Measurements from ENCODE around the gene EZH1. TPM values are rescaled to one million over a fixed set of nuclear protein-coding genes. Genes with fewer than 3 reads are reported as not detected.

Gene EZH1
- total RNA-seq, 5 donors from 2014 or later (not counting 1 experiment from before 2014, with no cell fraction given) = 87.1 to 161 (median 146) TPM

- Histone ChIP-seq H3K9me3 (no peaks in the 10 kb centered on the region), H3K36me3 (ENCODE audit: control insufficient read depth in 2 of 2, extremely low read depth in 1 of 2, insufficient read depth in 1 of 2, low read length in 1 of 2) (no peaks in the 10 kb centered on the region), H3K4me3 (ENCODE audit: control insufficient read depth in 1 of 2, extremely low read depth in 1 of 2, low read length in 1 of 2) (no peak overlapping the region), H3K4me1 (ENCODE audit: control insufficient read depth in 1 of 2, extremely low read depth in 1 of 2, insufficient read depth in 2 of 2, low read length in 2 of 2) (no peaks in the 10 kb centered on the region), H3K27ac (ENCODE audit: low read length) (no peak overlapping the region), H3K27me3 (replicated peaks in 1 of 2; ENCODE audit: control insufficient read depth in 2 of 2, extremely low read depth in 1 of 2, insufficient read depth in 2 of 2, low read length in 1 of 2) (peaks cover 0 to 38% of the 10 kb centered on the region in 2 experiments)
- POLR2A ChIA-PET = interaction anchor here in 1 of 2 donors (0.6 kb wide), 1 partner anchor 16 kb away, joined by 3 read pairs; no protein-coding TSS in a partner anchor
- CTCF ChIA-PET = interaction anchor here in 1 of 2 donors (0.6 kb wide), 1 partner anchor 787 kb away, joined by 4 read pairs; no protein-coding TSS in a partner anchor
- 0% methylated on average over 2 of the region's 3 CpGs for WGBS (ENCODE audit: insufficient coverage)
- H3K27me3 Mint-ChIP-seq = peaks cover 19 to 32% of the 10 kb centered on the region in 2 donors
- ATAC-seq (replicated peaks in 1 of 4) (no peak), DNase-seq (no peak)
- no peaks in the 10 kb centered on the region for H3K9me3 Mint-ChIP-seq
- no peaks in the 10 kb centered on the region for H3K4me1 Mint-ChIP-seq
- no peak overlapping the region for H3K27ac Mint-ChIP-seq
- H3K36me3 Mint-ChIP-seq = no peaks in the 10 kb centered on the region
- H3K4me3 Mint-ChIP-seq = no peak overlapping the region
These were observed 6.0 kb upstream of the EZH1 start for GRCh38 chr17:42750739-42751344.

- H3K36me3 Mint-ChIP-seq = no peaks in the 10 kb centered on the region
- ChIA-PET POLR2A (no interaction called here), CTCF (interaction anchor here in 1 of 2 donors (1.1 kb wide), 1 partner anchor 14 kb away, joined by 3 read pairs; no protein-coding TSS in a partner anchor)
- DNase-seq (no peak), ATAC-seq (replicated peaks in 1 of 4) (no peak)
- 78% methylated on average over 6 of the region's 11 CpGs for WGBS (ENCODE audit: insufficient coverage)
- H3K27me3 Mint-ChIP-seq = peaks cover 10 to 19% of the 10 kb centered on the region in 2 donors
- Histone ChIP-seq H3K27ac (ENCODE audit: low read length) (no peak overlapping the region), H3K36me3 (ENCODE audit: control insufficient read depth in 2 of 2, extremely low read depth in 1 of 2, insufficient read depth in 1 of 2, low read length in 1 of 2) (no peaks in the 10 kb centered on the region), H3K4me1 (ENCODE audit: control insufficient read depth in 1 of 2, extremely low read depth in 1 of 2, insufficient read depth in 2 of 2, low read length in 2 of 2) (peaks cover 4 to 9% of the 10 kb centered on the region in 2 experiments), H3K4me3 (ENCODE audit: control insufficient read depth in 1 of 2, extremely low read depth in 1 of 2, low read length in 1 of 2) (no peak overlapping the region), H3K27me3 (replicated peaks in 1 of 2; ENCODE audit: control insufficient read depth in 2 of 2, extremely low read depth in 1 of 2, insufficient read depth in 2 of 2, low read length in 1 of 2) (peaks cover 0 to 30% of the 10 kb centered on the region in 2 experiments), H3K9me3 (no peaks in the 10 kb centered on the region)
- peaks cover 8 to 9% (median 8%) of the 10 kb centered on the region in 3 donors for H3K4me1 Mint-ChIP-seq
- H3K4me3 Mint-ChIP-seq = no peak overlapping the region
- H3K27ac Mint-ChIP-seq = no peak overlapping the region
- no peaks in the 10 kb centered on the region for H3K9me3 Mint-ChIP-seq
These were observed 4.3 kb upstream of the EZH1 start for GRCh38 chr17:42748908-42749798.

GRCh38 chr17:42748202-42748907, 3.5 kb upstream of the EZH1 start:
- H3K4me3 Mint-ChIP-seq = no peak overlapping the region
- DNase-seq (no peak), ATAC-seq (replicated peaks in 1 of 4) (no peak)
- H3K4me1 ChIP-seq (ENCODE audit: control insufficient read depth in 1 of 2, extremely low read depth in 1 of 2, insufficient read depth in 2 of 2, low read length in 2 of 2) = peaks cover 9 to 17% of the 10 kb centered on the region in 2 experiments
- H3K27me3 Mint-ChIP-seq = peaks cover 10 to 17% of the 10 kb centered on the region in 2 donors
- H3K4me3 ChIP-seq (ENCODE audit: control insufficient read depth in 1 of 2, extremely low read depth in 1 of 2, low read length in 1 of 2) = no peak overlapping the region
- CTCF ChIA-PET = no interaction called here
- H3K27ac Mint-ChIP-seq = no peak overlapping the region
- WGBS (ENCODE audit: insufficient coverage) = no CpG with 5 or more reads among the region's 7 CpGs
- no peaks in the 10 kb centered on the region for H3K36me3 Mint-ChIP-seq
- POLR2A ChIA-PET = no interaction called here
- H3K4me1 Mint-ChIP-seq = peaks cover 15 to 17% (median 15%) of the 10 kb centered on the region in 3 donors
- H3K9me3 Mint-ChIP-seq = no peaks in the 10 kb centered on the region
- H3K27me3 ChIP-seq (replicated peaks in 1 of 2; ENCODE audit: control insufficient read depth in 2 of 2, extremely low read depth in 1 of 2, insufficient read depth in 2 of 2, low read length in 1 of 2) = peaks cover 0 to 24% of the 10 kb centered on the region in 2 experiments
- no peak overlapping the region for H3K27ac ChIP-seq (ENCODE audit: low read length)
- H3K9me3 ChIP-seq = no peaks in the 10 kb centered on the region
- no peaks in the 10 kb centered on the region for H3K36me3 ChIP-seq (ENCODE audit: control insufficient read depth in 2 of 2, extremely low read depth in 1 of 2, insufficient read depth in 1 of 2, low read length in 1 of 2)

- H3K27me3 ChIP-seq (replicated peaks in 1 of 2; ENCODE audit: control insufficient read depth in 2 of 2, extremely low read depth in 1 of 2, insufficient read depth in 2 of 2, low read length in 1 of 2) = peaks cover 0 to 10% of the 10 kb centered on the region in 2 experiments
- peak overlapping the region; percentile 61 for H3K27ac ChIP-seq (ENCODE audit: low read length)
- POLR2A ChIA-PET = no interaction called here
- CTCF ChIA-PET = no interaction called here
- Mint-ChIP-seq H3K4me3 (peak overlapping the region; percentile 85 to 97 (median 92)), H3K27ac (peak overlapping the region; percentile 94 to 97), H3K9me3 (no peaks in the 10 kb centered on the region), H3K27me3 (peaks cover 9 to 10% of the 10 kb centered on the region in 2 donors), H3K4me1 (peaks cover 27 to 33% (median 27%) of the 10 kb centered on the region in 3 donors), H3K36me3 (no peaks in the 10 kb centered on the region)
- WGBS (ENCODE audit: insufficient coverage) = under 1% methylated on average over 23 of the region's 32 CpGs
- DNase-seq = peak in 29 of 35 experiments; percentile 20 to 71 (median 52)
- peak; percentile 68 to 74 (median 70) for ATAC-seq (replicated peaks in 1 of 4)
- no peaks in the 10 kb centered on the region for H3K9me3 ChIP-seq
- H3K4me3 ChIP-seq (ENCODE audit: control insufficient read depth in 1 of 2, extremely low read depth in 1 of 2, low read length in 1 of 2) = peak overlapping the region; percentile 77 to 78
- H3K4me1 ChIP-seq (ENCODE audit: control insufficient read depth in 1 of 2, extremely low read depth in 1 of 2, insufficient read depth in 2 of 2, low read length in 2 of 2) = peaks cover 9 to 23% of the 10 kb centered on the region in 2 experiments
- H3K36me3 ChIP-seq (ENCODE audit: control insufficient read depth in 2 of 2, extremely low read depth in 1 of 2, insufficient read depth in 1 of 2, low read length in 1 of 2) = no peaks in the 10 kb centered on the region
These were observed 496 bp downstream of the EZH1 start for GRCh38 chr17:42744283-42744805.

GRCh38 chr17:42743595-42744282, 1.1 kb downstream of the EZH1 start:
- POLR2A ChIA-PET = interaction anchor here in 1 of 2 donors (0.7 kb wide), 2 partner anchors 18 to 23 kb away, joined by 4 to 8 read pairs; no protein-coding TSS in a partner anchor

More at GRCh38 chr17:42743595-42744282, 1.1 kb downstream of the EZH1 start:
- DNase-seq (no peak), ATAC-seq (replicated peaks in 1 of 4) (no peak)
- no peaks in the 10 kb centered on the region for H3K9me3 ChIP-seq
- peaks cover 9 to 23% of the 10 kb centered on the region in 2 experiments for H3K4me1 ChIP-seq (ENCODE audit: control insufficient read depth in 1 of 2, extremely low read depth in 1 of 2, insufficient read depth in 2 of 2, low read length in 2 of 2)
- no peaks in the 10 kb centered on the region for H3K9me3 Mint-ChIP-seq
- peaks cover 27 to 33% (median 27%) of the 10 kb centered on the region in 3 donors for H3K4me1 Mint-ChIP-seq
- H3K27me3 ChIP-seq (replicated peaks in 1 of 2; ENCODE audit: control insufficient read depth in 2 of 2, extremely low read depth in 1 of 2, insufficient read depth in 2 of 2, low read length in 1 of 2) = peaks cover 0 to 6% of the 10 kb centered on the region in 2 experiments
- 74% methylated on average over 6 of the region's 10 CpGs for WGBS (ENCODE audit: insufficient coverage)
- CTCF ChIA-PET = interaction anchor here (0.6 to 0.7 kb wide), 4 partner anchors 23 to 188 kb away, joined by 3 to 5 read pairs (median 4); no protein-coding TSS in a partner anchor
- H3K4me3 ChIP-seq (ENCODE audit: control insufficient read depth in 1 of 2, extremely low read depth in 1 of 2, low read length in 1 of 2) = peak overlapping the region; percentile 77 to 78
- H3K27me3 Mint-ChIP-seq = peaks cover 4 to 5% of the 10 kb centered on the region in 2 donors
- no peaks in the 10 kb centered on the region for H3K36me3 Mint-ChIP-seq
- H3K27ac ChIP-seq (ENCODE audit: low read length) = no peak overlapping the region
- peak overlapping the region; percentile 94 to 97 for H3K27ac Mint-ChIP-seq
- no peaks in the 10 kb centered on the region for H3K36me3 ChIP-seq (ENCODE audit: control insufficient read depth in 2 of 2, extremely low read depth in 1 of 2, insufficient read depth in 1 of 2, low read length in 1 of 2)
- peak overlapping the region; percentile 85 to 97 (median 92) for H3K4me3 Mint-ChIP-seq
